GM19438 (cell line): ENCODE data around the gene ARHGEF28.
A peak's percentile ranks its signal among the peaks of the same experiment; 100 is the strongest.

Source experiments
- ATAC-seq: cut with Tn5 transposase; IDR thresholded peaks from one replicate; pipeline ENCODE4 v1.9.1; 2021; ENCODE audit warnings: low read depth; ENCODE audit not compliant: unreplicated experiment

Gene ARHGEF28

DNA sequence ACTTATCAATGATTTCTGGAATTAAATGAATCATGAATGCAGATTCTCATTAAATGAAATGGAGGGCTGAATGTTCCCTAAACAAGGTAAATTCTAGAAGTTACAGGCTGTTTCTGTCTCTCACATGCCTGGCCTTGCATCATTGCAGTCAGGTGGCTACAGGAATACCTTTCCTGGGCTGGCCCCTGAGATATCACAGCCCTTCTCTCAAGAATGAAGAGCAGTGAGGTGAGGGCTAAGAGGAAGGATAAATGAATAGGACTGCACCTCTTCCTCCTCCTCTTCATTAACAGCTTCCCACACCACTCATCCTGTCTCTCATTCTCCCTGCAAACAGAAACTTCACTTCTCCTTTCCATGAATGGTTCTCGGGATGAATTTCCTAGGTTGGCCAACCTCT is 22.5 kb downstream of the ARHGEF28 start:
- no peak for ATAC-seq

DNA sequence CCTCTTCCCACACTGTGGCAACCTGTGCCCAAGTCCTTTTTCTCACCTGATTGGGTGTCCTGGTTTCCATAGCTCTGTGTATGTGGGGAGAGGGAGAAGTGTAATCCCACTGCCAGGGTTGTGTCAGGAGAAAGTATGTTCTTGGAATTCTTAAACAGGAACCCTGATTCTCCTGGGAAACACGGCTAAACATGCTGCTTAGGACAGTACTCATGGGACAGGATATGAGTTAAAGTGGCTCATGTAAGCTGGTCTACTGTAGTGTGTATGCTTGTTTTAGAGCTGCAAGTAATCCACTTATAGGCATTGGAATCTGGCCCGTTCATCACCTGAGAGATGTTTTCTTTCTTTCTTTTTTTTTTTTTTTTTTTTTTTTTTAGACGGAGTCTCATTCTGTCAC is 23.9 kb downstream of the ARHGEF28 start:
- ATAC-seq, result no peak

DNA sequence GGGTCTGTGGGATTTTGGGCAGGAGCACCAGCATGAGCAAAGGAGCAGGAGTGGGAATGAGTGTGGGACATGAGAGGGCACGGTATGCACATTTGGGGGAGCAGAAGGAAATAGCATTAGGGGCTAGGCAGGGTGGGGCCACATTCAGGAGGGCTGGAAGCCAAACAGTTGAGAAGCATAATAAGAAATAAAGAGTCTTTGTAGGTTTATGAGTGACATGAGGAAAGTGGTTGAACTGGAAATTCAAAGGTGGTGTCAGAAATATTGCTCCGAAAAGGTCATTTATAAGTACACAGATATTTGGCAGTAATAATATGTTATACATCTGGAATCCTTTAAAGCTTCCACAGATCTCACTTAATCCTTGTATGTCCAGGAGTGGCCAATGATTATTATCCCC is 26.4 kb downstream of the ARHGEF28 start:
- ATAC-seq, result no peak

DNA sequence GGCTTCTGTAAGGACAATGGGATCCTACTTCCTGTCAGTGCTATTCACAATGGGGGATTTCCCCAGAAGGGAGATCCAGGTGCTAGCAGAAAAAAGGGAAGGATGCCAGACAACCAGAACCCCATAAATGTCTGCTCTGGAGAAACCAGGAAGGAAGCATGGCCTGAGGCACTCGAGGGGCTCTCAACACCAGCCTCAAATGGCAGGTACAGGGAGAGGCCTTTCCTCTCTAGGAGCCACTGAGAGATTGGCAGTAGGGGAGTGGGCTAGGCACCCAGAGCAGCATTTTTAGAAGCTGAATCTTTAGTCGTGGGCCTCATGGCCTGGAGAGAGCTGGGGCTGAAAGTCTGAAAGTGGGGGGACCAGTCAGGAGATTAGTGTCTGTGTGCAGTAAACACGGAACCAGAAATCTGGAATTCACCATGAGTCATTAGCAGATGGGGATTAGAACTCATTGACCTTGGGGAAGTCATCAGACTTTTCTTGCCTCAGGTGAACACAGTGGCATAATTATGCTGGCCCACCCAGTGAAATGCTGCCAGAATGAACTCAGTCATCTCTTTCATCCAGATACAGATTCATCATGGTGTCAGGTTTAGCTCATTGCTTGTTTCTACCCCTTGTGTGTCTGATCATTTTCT is 28.3 kb downstream of the ARHGEF28 start:
- no peak for ATAC-seq

DNA sequence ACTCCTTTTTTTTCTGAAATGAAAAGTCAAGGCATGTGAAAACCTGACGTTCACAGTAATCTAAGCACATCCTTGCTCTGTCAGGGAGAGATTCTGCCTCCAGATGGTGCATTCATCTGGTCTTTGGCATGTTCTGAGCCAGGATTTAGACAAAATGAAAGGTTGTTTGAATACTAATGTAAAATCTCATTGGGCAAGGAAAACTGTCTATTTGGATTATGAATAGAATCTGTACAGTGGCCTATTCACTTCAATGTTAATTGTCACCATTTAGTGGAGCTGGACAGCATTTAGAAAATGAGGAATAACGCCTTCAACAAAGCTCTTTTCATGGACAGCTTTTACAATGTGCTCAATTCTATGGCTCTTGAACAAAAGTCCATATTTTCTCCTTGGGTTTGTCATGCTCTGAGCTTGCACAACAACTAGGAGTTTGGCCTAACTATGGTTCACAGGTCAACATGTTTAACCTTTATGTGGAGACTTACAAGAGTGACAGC is 28.9 kb downstream of the ARHGEF28 start:
- no peak for ATAC-seq

DNA sequence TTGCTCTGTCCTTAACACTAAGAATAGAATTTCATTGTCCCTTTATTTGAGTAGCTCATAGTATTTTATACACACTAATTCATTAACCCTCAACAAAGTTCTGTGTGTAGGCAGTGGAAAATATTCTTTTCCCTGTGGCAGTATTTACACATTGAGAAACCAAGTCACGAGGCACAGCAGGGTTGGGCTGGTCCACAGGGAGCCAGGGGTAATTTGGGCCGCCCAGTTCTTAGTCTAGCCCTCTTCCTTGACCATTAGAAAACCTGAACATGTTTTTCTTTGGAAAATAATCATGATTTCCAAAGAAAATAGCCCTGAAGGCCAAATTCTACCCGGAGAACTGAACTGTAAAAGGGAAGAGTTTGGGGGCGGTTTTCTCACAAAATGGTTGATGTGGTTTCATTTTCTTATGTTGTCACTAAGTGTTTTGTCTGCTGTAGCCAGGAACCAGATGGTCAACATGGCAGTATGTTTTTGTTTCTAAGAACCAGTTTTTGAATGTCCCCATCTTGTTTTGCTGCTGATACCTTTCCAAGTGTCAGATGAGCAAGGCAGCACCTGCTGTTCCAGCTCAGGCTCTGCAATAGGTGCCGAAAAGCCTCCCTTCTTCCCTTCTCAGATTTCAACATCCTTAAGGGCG is 29.6 kb downstream of the ARHGEF28 start:
- no peak for ATAC-seq

DNA sequence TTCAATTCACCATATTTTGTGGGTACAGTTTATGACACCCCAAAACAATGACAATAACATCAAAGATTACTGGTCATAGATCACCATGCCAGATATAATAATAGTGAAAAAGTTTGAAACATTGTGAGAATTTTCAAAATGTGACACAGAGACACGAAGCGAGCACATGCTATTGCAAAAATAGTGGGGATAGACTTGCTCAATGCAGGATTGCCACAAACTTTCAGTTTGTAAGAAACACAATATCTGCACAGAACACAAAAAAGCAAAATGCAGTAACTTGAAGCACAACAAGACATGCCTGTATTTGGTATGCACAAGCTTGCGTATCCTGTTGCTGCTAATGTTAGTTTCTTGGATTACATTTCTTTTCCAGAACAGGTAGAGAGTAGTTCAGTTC is 35.8 kb downstream of the ARHGEF28 start:
- no peak for ATAC-seq

DNA sequence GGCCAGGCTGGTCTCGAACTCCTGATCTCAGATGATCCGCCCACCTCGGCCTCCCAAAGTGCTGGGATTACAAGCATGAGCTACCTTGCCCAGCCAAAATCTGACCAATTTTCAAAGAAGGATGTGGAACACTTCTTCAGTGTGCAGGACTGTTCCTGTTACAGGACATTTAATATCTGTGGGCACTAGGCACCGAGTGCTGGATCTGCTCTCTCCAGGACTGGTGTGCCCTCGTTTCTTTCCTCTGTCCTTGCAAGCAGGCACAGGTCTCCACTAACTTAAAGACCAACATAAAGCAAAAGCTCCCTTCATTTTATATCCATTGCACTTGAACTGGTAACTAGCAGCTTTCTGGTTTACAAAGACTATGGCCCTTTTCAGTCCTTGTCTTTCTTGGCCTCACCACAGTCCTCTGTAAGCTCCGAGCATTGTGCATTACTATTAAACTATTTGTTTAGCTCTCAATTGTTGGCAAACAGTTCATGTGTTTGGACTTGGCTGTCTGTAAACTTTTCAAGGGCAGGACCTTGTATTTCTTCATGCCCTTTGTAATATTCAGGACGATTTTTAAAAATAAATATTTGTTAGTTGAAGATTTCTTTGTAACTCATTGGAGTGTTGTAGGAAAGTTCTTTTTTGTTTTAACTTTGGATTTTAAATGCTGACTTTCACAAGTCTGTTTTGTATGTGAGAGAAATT is 37.3 kb downstream of the ARHGEF28 start:
- ATAC-seq, result no peak

DNA sequence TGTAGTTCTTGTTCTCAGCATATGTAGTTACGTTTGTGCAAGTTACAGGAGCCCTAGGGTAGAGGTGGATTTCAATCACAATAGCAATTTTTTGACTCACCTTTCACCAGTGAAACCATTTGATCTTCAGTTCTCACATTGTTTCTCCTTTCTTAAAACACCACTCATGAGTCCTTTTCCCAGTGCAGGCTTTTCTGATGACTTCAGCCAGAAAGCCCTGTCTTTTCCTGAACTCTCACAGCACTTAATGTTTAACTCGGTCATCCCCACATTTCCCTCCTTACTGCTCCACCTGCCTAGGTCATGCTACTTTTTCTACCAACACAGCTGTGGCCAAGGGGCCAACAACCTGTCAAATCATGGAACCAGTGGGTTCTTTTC is 37.9 kb downstream of the ARHGEF28 start:
- peak; percentile 55 for ATAC-seq

DNA sequence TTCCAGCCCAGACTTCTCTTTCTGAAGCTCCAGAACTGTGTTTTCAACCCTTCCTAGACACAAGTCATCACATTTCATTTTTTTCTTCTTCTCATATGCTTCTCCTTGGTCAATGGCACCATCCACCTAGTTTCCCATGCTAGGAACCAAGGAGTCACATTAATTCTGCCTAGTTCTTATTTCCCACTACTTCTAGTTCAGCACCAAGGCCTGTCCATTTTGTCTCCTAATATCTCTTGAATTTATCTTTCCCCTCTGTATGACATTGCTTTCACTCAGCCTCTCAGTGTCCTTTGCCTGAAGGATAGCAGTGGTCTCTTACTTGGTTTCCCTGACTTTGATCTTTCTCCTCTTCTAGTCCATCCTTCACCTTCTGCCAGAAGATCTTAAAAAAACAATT is 38.8 kb downstream of the ARHGEF28 start:
- ATAC-seq, result no peak

DNA sequence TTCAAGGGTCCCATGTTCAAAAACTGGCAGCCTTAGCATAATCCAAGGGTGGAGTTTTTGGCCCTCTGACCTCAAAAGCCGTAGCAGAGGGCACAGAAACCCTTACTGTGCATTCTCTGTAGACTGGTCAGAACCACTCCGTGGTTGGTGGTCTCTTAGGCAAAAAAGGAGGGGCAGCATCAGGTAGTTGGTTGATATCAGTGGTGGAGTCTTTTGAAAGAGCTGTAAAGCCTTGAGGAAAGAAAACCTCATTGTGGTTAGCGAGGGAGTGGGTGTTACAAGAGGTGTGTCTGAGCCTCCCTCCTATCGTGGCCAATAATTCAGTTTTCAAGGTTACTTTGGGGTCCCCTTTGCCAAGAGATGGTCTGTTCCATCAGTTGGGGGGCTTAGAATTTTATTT is 40.9 kb downstream of the ARHGEF28 start:
- ATAC-seq, result no peak

DNA sequence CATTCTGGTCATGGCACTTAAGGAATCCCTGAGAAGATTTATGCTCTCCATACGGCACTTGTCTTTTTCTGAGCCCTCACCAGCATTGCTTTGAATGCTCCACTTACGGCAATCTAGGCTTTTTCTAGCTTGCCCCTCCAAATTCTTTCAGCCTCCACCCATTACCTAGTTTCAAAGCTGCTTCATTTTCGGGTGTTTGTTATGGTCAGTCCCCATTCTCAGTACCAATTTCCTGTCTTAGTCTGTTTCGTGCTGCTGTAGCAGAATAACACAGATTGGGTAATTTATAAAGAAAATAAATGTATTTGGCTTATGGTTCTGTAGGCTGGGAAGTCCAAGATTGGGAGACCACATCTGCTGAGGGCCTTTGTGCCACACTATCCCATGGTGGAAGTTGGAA is 42.0 kb downstream of the ARHGEF28 start:
- peak; percentile 63 for ATAC-seq

DNA sequence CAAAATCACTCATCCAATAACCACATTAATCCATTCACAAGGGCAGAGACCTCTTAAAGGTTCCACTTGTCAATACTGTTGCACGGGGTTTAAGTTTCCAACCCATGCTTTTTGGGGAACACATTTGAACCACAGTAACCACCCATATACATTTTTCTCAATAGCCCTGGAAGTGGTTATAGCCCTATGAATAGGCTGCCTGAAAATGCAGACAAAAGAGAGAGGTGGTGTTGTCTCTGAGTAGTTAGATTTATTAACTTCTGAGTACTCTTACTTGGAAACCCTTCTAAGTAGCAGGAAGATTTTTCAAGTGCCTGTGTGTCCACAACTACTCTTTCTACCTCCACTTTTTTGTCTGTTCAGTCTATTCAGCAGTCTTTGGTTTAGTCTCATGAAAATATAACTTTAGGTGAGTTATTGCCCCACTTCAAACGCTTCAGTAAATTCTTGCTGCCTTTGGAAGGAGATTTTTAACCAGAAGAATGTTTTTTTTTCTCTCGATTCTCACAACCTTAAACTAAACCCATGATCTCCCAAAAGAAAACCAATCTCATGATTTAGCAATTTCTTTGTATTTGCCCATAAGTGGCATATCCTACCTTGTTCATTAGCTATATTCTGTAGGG is 42.6 kb downstream of the ARHGEF28 start:
- no peak for ATAC-seq

DNA sequence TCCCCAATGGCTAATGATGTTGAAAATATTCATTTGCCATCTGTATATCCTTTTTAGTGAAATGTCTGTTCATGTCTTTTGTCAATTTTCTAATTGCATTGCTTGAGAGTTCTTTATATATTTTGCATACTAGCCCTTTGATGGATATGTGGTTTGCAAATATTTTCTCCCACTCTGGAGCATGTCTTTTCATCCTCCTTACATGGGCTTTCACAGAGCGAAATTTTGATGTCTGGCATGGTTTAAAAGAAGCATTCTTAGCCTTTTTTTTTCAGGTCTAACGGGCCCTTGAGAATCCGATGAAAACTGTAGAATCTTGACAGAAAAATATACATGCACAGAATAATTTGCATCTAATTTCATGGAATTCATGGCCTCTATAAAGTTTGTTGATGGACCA is 44.7 kb downstream of the ARHGEF28 start:
- no peak for ATAC-seq

DNA sequence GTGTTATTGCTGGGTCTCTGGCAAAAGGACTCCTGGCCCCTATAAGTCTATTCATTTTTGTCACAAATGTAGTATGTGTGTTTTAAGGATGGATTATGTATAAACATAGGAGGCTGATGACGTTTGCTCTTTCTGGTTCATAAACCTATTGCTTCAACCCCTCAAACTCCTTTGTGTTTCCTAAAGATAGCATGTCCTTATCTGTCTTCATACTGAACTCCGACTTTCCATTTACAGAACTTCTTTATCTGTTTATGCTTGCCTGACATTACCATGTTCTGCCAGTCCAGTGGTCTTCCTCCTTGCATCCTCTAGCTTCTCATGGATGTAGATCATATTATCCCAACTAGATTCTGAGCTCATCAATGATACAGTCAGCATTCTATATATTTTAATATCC is 46.1 kb downstream of the ARHGEF28 start:
- ATAC-seq, result no peak

DNA sequence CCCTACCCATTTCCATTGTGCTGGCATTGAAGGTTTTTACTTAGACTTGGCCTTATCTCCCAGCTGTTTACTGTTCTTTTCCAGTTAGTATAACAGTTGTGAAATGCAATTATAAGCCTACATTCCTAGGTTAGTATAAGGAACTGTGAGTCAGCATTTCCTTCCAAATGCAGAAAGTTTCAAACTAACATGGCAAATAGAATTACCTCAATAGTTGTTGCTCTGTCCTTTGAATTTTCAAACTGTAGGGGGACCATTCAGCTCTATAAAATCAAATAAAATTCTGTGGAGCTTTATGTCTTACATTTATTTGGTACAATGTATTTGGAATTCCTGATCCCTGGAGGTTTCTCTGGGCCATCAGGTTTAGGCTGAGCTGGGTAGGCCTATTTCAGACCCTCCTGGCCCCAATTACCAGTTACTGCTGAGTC is 47.2 kb downstream of the ARHGEF28 start:
- ATAC-seq, result no peak

DNA sequence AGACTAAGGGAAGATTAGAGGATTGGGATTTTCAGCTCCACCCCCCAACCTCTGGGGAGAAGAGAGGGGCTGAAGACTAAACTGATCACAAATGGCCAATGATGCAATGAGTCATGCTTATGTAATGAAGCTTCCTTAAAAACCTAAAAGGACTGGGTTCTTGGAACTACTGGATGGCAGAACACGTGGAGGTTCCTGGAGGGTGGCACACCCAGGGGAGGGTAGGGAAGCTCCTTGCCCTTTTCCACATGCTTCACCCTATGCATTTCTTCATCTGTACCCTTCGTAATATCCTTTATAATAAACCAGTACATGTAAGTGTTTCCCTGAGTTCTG is 48.6 kb downstream of the ARHGEF28 start:
- ATAC-seq, result no peak

DNA sequence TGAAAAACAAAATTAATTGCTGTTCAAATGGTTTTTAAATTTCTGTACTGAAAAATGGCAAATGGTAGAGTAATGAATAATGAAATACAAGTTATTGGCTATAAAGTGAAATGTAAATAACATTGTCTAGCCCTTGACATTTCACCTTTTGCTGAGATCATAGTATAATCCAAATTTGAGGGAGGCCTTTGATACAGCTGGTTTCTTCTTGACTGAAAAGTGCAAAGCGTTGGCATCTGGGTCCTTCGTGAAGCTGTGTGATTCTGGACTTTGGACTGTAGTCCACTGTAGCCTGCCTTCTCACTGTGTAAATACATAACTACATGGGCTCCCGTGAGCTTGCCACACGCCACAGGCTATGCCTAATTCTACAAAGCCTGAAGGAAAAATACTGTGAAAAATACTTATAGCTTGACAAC is 52.3 kb downstream of the ARHGEF28 start:
- no peak for ATAC-seq

DNA sequence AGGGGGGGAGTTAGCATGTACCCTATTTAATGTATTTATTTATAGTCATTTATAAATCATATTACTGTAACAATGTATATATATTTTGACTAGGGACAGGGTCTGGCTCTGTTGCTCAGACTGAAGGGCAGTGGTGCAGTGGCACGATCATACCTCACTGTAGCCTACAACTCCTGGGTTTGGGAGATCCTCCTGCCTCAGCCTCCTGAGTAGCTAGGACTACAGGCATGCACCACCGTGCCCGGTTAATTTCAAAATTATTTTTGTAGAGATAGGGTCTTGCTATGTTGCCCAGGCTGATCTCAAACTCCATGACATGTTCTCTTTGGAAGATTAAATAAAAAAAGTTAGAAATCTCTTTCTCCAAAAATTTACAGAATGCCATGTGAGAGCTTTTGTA is 52.8 kb downstream of the ARHGEF28 start:
- ATAC-seq, result no peak

DNA sequence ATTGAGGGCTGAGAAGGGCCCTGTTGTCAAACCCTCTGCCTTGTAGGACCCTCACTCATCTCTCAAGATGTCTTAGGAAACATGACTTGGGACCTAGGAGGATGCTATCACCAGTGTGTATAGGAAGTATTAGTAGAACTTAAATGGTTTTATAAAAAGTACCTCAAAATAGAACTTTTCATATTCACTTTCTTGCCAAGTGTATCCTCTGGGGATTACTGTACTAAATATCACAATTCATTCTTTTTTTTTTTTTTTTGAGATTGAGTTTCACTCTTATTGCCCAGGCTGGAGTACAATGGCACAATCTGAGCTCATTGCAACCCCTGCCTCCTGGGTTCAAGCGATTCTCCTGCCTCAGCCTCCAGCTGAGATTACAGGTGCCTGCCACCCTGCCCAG is 56.2 kb downstream of the ARHGEF28 start:
- ATAC-seq, result no peak

DNA sequence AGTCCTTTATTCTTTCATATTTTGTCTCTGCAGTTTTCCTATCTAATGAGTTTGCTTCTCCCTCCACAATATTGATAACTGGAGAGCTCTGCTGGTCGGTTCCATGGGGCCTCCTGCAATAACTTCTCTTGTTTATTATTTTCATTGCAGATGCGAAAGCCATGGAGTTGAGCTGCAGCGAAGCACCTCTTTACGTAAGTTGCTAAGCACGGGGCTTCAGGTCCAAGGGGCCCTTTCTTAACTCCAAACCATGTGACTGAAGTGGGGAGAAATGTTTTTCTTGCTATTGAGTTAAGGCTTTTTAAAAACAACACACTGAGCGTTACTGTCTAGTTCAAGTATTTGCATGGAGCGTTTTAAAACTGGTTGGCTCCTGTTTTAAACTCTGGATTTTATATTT is 58.7 kb downstream of the ARHGEF28 start:
- no peak for ATAC-seq

DNA sequence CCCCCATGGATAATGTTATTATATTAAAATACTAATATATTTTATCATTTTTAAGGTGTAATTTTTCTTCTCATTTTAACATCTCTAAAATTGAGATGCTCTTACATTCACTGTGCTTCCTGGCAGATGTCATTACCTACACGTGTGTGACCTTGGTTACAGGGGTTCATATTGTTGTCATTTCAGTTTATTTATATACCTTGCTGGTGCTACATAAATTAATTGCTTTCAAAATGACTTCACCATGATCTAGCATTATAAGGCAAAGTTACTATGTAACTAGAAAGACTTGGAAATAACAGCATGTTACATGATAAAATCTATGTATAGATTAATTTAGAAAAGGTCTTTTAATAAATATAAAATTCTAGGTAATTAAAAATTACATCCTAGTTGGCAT is 60.9 kb downstream of the ARHGEF28 start:
- ATAC-seq, result no peak
